Measurements from ENCODE around the gene STAC3.

STAC3 gene

GRCh38 chr12:57212701-57213057, 38.3 kb downstream of the STAC3 start:
- H3K4me3 ChIP-seq (ENCODE audit: low read length), result no peak overlapping the region
- DNase-seq (ENCODE audit: low read depth), result no peak
- no peak for TF ChIP-seq CTCF (IDR thresholded peaks at IDR 0.05; ENCODE audit: insufficient read depth, low read depth, low read length, missing control alignments)

GRCh38 chr12:57211791-57212700, 38.9 kb downstream of the STAC3 start:
- no peak for TF ChIP-seq CTCF (IDR thresholded peaks at IDR 0.05; ENCODE audit: insufficient read depth, low read depth, low read length, missing control alignments)

GRCh38 chr12:57210926-57211692, 39.9 kb downstream of the STAC3 start:
- no peak for DNase-seq (ENCODE audit: low read depth)
- no peak for TF ChIP-seq CTCF (IDR thresholded peaks at IDR 0.05; ENCODE audit: insufficient read depth, low read depth, low read length, missing control alignments)
- H3K4me3 ChIP-seq (ENCODE audit: low read length), result no peak overlapping the region

More at GRCh38 chr12:57211791-57212700, 38.9 kb downstream of the STAC3 start:
- H3K4me3 ChIP-seq (ENCODE audit: low read length), result no peak overlapping the region
- no peak for DNase-seq (ENCODE audit: low read depth)

GRCh38 chr12:57210461-57210860, 40.5 kb downstream of the STAC3 start:
- no peak overlapping the region for H3K4me3 ChIP-seq (ENCODE audit: low read length)
- TF ChIP-seq CTCF (IDR thresholded peaks at IDR 0.05; ENCODE audit: insufficient read depth, low read depth, low read length, missing control alignments), result no peak
- DNase-seq (ENCODE audit: low read depth), result no peak

GRCh38 chr12:57209916-57210315, 41.1 kb downstream of the STAC3 start:
- no peak for DNase-seq (ENCODE audit: low read depth)
- TF ChIP-seq CTCF (IDR thresholded peaks at IDR 0.05; ENCODE audit: insufficient read depth, low read depth, low read length, missing control alignments), result no peak
- no peak overlapping the region for H3K4me3 ChIP-seq (ENCODE audit: low read length)

- no peak for TF ChIP-seq CTCF (IDR thresholded peaks at IDR 0.05; ENCODE audit: insufficient read depth, low read depth, low read length, missing control alignments)
- no peak for DNase-seq (ENCODE audit: low read depth)
- H3K4me3 ChIP-seq (ENCODE audit: low read length), result no peak overlapping the region
Observed at GRCh38 chr12:57208631-57209282, 42.2 kb downstream of the STAC3 start.
